Effector CD4-positive, alpha-beta T cell (primary cell): ENCODE results near the gene NKAIN2. TPM values are rescaled to one million over a fixed set of nuclear protein-coding genes. Genes with fewer than 3 reads are reported as not detected.

Experiments
- DNase-seq: peaks from one replicate; pipeline ENCODE4 v3.0.0-alpha.2; 2020
- total RNA-seq: gene quantifications from one replicate; lab custom pipeline; 2026; lab: John Stamatoyannopoulos, UW

The NKAIN2 gene
- not detected for total RNA-seq

DNA sequence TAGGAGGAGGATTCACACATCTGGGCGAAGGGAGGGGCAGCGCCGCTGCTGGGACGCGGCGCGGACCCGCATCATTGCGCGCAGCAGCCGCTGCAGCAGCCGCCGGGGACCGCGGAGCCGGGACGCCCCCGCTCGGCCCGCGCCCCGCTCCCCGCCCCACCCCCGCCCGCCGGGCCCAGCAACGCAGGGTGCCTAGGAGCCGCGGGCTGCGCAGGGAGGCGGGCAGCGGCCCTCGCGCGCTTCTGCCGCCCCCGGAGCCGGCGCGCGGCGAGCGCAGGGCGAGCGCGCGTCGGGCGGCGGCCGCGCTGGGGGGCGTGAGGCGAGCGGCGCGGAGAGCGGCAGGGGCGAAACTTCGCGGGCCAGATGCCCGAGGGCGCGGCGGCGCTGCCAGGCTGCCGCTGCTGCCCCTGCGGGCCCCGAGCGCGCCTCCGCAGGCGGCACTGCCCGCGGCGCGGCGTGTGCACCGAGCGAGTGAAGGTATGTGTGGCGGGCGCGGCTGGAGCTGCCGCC lies at the start of gene NKAIN2:
NKAIN2 (plus strand) TSS at position 362 of the 510 bp plus-strand sequence.
- DNase-seq, result no peak

DNA sequence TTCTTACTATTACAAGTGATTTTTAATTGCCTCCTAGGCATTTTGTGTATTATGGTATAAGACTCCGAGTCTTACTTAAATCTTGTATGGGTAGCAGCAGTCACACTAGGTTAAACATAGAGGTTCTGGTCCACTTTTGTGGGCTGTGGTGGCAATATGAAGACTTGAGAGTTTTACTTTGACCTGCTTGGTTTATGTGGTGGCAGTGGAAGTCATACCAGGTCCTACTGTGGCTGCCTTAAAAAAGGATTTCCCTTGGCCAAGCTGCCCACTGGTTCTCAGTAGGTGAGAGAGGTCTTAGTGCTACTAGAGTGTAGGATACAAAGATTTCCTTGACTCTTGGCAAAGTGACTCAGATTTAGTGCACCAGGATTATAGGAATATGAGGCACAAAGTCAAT lies 44.2 kb upstream of the NKAIN2 start:
- no peak for DNase-seq

DNA sequence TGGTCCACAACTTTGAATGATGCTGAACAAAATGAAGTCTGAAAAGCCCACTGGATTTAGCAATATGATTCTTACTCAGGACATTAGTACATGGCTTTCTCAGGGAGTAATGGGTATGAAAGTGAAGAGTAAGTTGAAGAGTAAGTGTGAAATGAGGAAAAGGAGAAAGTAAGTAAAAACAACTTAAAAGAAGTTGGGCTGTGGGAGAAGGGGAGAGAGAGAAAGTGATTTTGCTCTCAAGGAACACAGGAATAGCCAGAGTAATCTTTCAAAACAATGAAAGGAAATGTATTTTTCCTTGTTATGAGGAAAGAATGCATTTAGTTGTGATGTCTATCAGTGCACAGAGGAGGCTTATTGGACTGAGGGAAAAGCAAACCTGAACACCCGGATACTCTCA lies 39.8 kb upstream of the NKAIN2 start:
- no peak for DNase-seq

DNA sequence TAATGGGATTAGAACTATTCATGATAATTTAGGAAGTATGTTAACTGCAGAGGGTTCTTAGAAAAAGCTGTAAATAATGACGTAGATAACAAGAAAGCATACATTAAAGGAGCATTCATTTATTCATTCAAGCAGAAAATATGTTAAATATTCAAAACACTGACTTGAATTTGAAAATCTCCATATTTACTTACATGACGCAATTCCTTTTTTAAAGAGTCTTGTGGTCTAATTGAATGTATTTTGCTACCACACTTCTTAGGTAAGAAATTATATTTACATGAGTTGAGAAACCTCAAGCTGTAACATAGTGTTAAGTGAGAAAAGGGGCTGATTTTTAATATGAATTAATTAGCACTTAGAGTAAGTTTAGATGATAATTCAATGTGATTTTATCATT lies 38.9 kb upstream of the NKAIN2 start:
- no peak for DNase-seq

GRCh38 chr6:123768921-123769320 lies 34.7 kb upstream of the NKAIN2 start:
- no peak for DNase-seq

DNA sequence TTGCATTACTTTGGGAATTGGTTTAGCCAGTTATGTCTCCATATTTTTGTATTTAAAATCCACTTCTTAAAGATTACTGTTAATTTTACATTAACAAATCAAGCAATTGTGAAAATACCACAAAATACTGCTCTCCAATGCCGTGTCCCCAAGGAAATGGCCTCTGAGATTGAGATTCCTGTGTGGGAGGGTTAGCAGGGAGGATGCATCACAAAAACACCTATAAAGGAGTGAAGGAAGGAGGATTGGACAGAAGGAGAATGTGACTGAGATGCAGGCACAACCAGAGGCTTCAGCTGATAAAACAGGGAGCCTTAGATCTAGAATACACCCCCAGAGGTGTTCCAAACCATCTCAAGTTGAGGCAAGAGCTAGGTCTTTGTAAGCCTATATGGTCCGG lies 34.2 kb upstream of the NKAIN2 start:
- DNase-seq, result no peak

- no peak for DNase-seq
Observed at GRCh38 chr6:123770247-123770949, 33.3 kb upstream of the NKAIN2 start.

DNA sequence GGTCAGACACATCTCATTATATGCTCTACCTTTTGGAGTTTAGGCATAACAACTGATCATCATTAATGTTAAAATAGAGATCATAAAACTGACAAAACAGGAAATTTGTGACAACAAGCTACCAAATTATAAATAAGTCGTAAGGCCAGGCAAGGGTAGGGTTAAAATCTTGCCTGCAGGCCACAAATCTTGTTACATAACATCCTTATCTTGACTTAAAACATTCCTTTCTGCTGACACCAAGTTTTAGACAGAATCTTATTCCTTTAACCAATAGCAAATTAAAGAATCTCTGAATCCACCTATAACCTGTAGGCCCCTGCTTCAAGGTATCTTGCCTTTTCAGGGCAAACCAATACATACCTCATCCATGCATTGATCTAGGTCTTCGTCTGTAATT lies 32.5 kb upstream of the NKAIN2 start:
- DNase-seq, result no peak

DNA sequence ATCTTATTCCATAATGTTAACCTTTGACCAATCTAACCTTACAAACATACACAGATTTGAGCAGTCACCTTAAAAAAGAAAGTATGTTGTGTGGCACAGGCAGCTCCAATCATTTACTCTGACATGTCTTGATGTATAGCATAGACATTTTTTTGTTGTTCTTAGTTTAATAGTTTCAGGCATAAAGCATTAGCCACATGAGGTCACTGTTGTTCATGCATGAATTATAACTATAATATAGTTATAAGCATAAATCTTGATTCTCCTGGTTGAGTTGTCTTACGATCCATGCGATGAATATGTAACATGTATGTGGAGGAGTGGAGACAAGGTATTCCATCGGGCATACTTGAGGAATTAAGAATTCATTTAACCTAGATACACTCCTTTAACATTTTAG lies 26.1 kb upstream of the NKAIN2 start:
- no peak for DNase-seq

DNA sequence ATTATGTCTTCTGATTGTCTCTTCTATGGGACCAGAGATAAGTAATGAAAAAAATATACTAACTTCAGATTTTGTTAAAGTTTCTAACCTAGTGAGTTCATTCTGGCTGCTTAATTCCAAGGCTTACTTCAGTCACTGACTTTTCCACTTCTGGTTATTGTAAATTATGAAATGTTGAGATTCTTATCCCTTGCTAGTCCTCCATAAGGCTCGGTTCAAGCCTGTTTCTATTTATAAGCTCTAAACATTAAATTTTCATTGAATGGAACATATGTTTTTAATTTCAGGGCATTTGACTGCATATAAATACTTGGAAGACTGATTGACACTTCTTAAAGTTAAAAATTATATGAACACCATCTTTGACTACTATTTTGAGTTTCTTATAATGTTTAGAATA lies 23.6 kb upstream of the NKAIN2 start:
- DNase-seq, result no peak

GRCh38 chr6:123784330-123784729 lies 19.3 kb upstream of the NKAIN2 start:
- no peak for DNase-seq

GRCh38 chr6:123785039-123785438 lies 18.6 kb upstream of the NKAIN2 start:
- no peak for DNase-seq

DNA sequence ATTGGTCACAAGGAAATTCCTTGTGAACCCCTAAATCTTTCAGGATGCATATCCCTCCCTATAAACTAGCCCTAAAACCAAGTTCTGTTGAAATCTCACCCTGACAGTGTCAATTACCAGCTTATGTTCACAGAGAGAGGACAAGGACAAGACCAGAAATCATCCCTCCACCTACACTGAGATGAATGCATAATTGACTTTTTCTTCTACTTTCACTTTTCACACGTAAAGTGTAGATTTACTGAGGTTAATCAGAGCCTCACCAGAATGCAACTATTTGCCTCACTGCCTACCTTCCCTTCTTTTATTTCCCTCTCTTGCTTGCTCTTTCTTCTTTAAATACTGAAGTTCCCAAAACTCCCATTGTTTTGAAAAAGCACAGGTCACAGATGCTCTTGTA lies 15.3 kb upstream of the NKAIN2 start:
- DNase-seq, result no peak

DNA sequence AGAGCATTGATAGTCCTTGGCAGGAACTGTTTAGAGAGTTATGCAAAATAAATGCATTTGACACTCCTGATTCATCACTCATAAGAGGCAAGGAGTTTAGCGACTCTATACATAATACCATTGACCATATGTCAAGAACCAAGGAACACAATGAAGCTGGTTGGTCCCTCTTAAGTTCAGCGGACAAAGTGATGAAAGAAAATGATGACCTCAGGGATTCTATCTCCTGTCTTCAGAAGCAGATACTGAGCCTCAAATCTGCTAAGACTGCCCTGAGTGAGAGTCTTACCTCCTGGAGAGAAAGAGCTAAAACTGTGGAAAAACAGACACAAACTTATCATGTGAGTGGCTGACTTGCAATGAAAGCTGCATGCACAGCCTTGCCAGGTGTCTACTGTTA lies 9.5 kb upstream of the NKAIN2 start:
- no peak for DNase-seq

DNA sequence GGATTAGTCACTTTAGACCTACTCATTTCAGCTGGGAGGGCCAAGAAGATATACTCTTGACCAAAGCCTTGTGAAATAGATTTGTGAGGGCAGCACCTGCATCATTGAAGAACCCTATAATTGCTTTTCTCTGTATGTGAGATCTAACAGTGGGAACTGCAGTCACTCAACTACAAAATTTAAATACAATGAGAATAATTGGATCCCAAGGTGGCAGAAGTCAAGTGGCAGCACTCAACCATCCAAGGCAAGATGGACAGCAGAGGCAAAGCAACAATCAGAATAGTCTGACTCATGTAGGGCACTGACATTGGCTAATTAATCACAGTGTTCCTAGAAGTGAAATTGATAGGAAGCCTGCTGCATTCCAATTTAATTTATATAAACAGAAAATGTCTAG lies 8.9 kb upstream of the NKAIN2 start:
- DNase-seq, result no peak

DNA sequence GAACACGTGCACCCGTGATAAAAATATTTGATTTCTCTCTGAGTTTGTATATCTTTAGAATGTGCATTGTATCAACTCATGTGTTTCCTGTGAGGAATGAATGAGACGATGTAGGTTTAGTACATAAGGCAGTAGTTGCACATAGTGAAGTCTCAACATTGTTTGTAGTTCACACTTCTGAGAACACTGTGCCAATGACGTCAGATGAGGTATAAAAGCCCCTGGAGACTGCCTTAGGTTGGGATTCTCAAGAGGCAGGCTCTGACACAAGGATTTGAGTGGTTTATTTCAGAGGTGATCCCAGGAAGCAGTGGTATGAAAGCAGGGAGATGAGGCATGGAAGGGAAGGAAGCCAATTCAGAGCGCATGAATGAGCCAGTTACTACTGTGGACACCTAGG lies 2.6 kb upstream of the NKAIN2 start:
- no peak for DNase-seq

DNA sequence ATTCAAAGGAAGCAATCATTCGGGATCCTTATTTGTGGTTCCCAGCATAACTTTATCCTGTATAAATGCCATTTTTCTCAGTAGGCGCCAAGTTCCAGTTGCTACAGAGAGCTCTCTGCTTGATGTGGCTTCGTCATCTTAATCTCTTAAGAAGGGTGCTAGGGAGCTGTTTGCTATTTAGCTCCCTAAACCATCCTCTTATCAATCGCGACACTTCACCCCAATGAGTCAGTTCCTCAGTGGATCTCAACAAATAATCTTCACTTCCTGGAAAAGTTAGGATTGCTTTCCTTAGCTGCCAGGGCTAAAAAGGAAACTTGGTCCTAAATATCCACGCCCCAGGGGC lies 1.3 kb upstream of the NKAIN2 start:
- no peak for DNase-seq

DNA sequence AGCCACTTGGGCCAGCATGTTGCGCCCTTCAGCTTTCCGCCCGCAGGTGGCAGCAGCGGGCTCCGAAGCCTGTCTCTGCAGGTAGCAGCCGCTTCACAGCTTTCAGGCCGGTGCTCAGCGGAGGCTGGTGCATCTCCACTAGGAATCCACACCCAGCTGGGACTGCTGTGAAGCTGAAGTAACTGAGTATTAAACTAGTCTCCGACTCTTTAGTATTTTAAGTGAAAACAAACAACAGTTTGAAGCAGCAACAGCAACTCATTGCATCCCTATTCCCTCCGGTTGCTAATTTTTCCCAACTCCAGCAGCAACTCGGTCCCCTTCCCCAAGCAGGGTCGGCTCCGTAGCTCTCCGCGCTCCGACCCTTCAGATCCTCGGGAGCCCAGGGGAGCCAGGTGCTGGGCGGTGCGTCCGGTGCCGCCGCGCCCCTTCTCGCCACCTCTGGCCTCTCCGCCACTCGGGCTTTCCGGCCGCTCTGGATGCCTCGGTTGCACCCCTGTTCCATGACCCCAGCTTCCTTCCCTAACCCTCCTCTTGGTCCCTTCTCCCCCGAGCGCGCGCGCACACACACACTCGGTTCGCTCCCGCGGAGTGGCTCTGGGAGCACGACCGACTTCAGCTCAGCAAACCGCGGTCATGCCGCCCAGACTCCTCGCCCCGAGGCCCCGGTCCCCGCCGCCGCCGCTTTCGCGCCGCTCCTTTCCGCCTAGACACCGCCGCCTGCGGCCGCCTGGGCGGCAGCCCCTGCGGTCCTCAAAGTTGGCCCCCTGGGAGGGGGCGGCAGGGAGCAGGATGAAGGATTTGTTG lies 765 bp upstream of the NKAIN2 start:
- peak; percentile 14 for DNase-seq

DNA sequence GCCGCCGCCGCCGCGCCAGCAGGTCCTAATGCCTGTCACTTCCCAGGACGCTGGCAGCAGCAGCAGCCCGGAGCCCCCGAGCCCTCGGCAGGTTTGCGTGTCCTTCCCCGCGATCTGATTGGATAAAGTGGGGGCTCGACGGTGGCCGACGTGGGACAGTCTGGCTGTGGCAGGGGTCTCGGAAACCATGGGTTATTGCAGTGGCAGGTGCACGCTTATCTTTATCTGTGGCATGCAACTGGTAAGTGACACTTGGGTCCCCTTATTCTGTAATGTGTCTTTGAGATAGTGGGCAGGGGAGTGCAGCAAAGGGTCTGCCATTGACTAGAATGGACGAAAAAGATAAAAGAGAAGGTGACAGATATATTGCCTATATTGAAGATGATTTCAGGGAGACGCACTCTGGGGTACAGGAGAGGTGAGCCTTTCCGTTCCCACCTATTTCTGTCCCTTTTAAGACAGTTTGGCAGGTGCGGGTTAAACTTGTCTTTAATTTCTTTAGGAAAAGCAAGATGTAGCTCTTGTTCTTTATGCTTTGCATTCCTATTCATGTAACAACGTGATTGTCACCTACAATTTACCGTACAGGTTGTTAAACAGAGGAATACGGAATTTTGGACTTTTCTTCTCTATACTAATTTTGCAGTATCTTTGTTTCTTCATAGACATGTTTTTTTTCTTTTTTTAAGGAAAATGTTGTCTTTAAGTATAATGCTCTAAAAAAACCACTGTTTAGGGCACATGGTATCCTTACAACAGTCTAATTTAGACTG lies 535 bp downstream of the NKAIN2 start:
- DNase-seq, result no peak

GRCh38 chr6:123804787-123805540 lies 1.3 kb downstream of the NKAIN2 start:
- no peak for DNase-seq

- DNase-seq, result no peak
Observed at GRCh38 chr6:123805921-123806320, 2.3 kb downstream of the NKAIN2 start.

- DNase-seq, result no peak
Observed at GRCh38 chr6:123806561-123806960, 2.9 kb downstream of the NKAIN2 start.

GRCh38 chr6:123808556-123808955 lies 4.9 kb downstream of the NKAIN2 start:
- no peak for DNase-seq
